ENCODE data around the gene CAMTA1.

Gene CAMTA1

GRCh38 chr1:7500381-7501083 is 715.3 kb downstream of the CAMTA1 start:
- TF ChIP-seq CTCF (IDR thresholded peaks at IDR 0.05; ENCODE audit: control insufficient read depth, extremely low read depth, insufficient read depth) = no peak
- DNase-seq (ENCODE audit: low read depth) = no peak
- H3K4me3 ChIP-seq (ENCODE audit: low read depth, low read length) = no peak overlapping the region

GRCh38 chr1:7501084-7501491 is 715.8 kb downstream of the CAMTA1 start:
- no peak for TF ChIP-seq CTCF (IDR thresholded peaks at IDR 0.05; ENCODE audit: control insufficient read depth, extremely low read depth, insufficient read depth)
- DNase-seq (ENCODE audit: low read depth) = no peak

GRCh38 chr1:7501723-7502603 is 716.7 kb downstream of the CAMTA1 start:
- no peak for DNase-seq (ENCODE audit: low read depth)
- H3K4me3 ChIP-seq (ENCODE audit: low read depth, low read length) = no peak overlapping the region
- TF ChIP-seq CTCF (IDR thresholded peaks at IDR 0.05; ENCODE audit: control insufficient read depth, extremely low read depth, insufficient read depth) = no peak

More at GRCh38 chr1:7501084-7501491, 715.8 kb downstream of the CAMTA1 start:
- no peak overlapping the region for H3K4me3 ChIP-seq (ENCODE audit: low read depth, low read length)

- no peak for TF ChIP-seq CTCF (IDR thresholded peaks at IDR 0.05; ENCODE audit: control insufficient read depth, extremely low read depth, insufficient read depth)
- DNase-seq (ENCODE audit: low read depth) = no peak
- H3K4me3 ChIP-seq (ENCODE audit: low read depth, low read length) = no peak overlapping the region
Observed at GRCh38 chr1:7503691-7504437, 718.6 kb downstream of the CAMTA1 start.

GRCh38 chr1:7504438-7504720 is 719.1 kb downstream of the CAMTA1 start:
- TF ChIP-seq CTCF (IDR thresholded peaks at IDR 0.05; ENCODE audit: control insufficient read depth, extremely low read depth, insufficient read depth) = no peak
- no peak overlapping the region for H3K4me3 ChIP-seq (ENCODE audit: low read depth, low read length)
- DNase-seq (ENCODE audit: low read depth) = no peak

GRCh38 chr1:7505094-7505770 is 720.0 kb downstream of the CAMTA1 start:
- H3K4me3 ChIP-seq (ENCODE audit: low read depth, low read length) = no peak overlapping the region
- DNase-seq (ENCODE audit: low read depth) = no peak
- TF ChIP-seq CTCF (IDR thresholded peaks at IDR 0.05; ENCODE audit: control insufficient read depth, extremely low read depth, insufficient read depth) = no peak
